Gastrocnemius medialis (tissue), 4 donors: ENCODE measurements around the gene SACS.

Source experiments
- POLR2A ChIP-seq, 2 donors: fragments of 450-650 bp; IDR thresholded peaks; one replicate each; pipeline ENCODE4 v1.6.1; 2017; ENCODE audit warnings: antibody characterized with exemption in 2 of 2, mild to moderate bottlenecking in 2 of 2, moderate library complexity in 2 of 2
- TF ChIP-seq, protein P1 (sequence below), 5 experiments: fragments of 450-650 bp in 3 of 5; fragments of 200-600 bp in 2 of 5; sonication (generic) in 2 of 5; IDR thresholded peaks in 4 of 5; conservative IDR thresholded peaks in 1 of 5; 1 replicate in 4 of 5; 2 replicates in 1 of 5; pipeline ENCODE4 v1.5.1; 2016 to 2019; ENCODE audit warnings: antibody characterized with exemption in 5 of 5, mild to moderate bottlenecking in 3 of 5, moderate library complexity in 3 of 5

GRCh38 chr13:23381866-23382265, 51.6 kb downstream of the SACS start:
- TF ChIP-seq POLR2A (IDR thresholded peaks at IDR 0.05), result no peak
- TF ChIP-seq, protein P1, sequence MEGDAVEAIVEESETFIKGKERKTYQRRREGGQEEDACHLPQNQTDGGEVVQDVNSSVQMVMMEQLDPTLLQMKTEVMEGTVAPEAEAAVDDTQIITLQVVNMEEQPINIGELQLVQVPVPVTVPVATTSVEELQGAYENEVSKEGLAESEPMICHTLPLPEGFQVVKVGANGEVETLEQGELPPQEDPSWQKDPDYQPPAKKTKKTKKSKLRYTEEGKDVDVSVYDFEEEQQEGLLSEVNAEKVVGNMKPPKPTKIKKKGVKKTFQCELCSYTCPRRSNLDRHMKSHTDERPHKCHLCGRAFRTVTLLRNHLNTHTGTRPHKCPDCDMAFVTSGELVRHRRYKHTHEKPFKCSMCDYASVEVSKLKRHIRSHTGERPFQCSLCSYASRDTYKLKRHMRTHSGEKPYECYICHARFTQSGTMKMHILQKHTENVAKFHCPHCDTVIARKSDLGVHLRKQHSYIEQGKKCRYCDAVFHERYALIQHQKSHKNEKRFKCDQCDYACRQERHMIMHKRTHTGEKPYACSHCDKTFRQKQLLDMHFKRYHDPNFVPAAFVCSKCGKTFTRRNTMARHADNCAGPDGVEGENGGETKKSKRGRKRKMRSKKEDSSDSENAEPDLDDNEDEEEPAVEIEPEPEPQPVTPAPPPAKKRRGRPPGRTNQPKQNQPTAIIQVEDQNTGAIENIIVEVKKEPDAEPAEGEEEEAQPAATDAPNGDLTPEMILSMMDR (IDR thresholded peaks at IDR 0.05 in 4 of 5, conservative IDR thresholded peaks at IDR 0.05 in 1 of 5), result no peak
